GM06990 (cell line): ENCODE measurements around the gene DACH1.

Experiments used
- DNase-seq: peaks from one replicate; pipeline ENCODE4 v3.0.0-alpha.2; 2011; ENCODE audit not compliant: insufficient read length; ENCODE audit errors: extremely low read depth
- H3K27me3 ChIP-seq: replicated peaks from 2 replicates; pipeline ENCODE4 v1.6.0; 2011; ENCODE audit warnings: low read length; ENCODE audit not compliant: control insufficient read depth, insufficient read depth
- H3K36me3 ChIP-seq: 2 replicates; pipeline ENCODE4 v1.5.1; 2011; ENCODE audit warnings: low read length; ENCODE audit not compliant: control insufficient read depth, insufficient read depth
- H3K4me3 ChIP-seq: replicated peaks from 2 replicates; pipeline ENCODE4 v1.5.1; 2011; ENCODE audit warnings: low read depth, mild to moderate bottlenecking, control low read depth, low read length
- CTCF ChIP-seq: IDR thresholded peaks from 2 replicates; pipeline ENCODE4 v1.5.1; 2011; ENCODE audit warnings: low read length, control low read depth, mild to moderate bottlenecking, inconsistent platforms; ENCODE audit not compliant: insufficient read depth, poor library complexity, severe bottlenecking

The DACH1 gene

GRCh38 chr13:71524613-71525304 lies 342.2 kb downstream of the DACH1 start:
- no peak overlapping the region for H3K4me3 ChIP-seq
- no peaks in the 10 kb centered on the region for H3K36me3 ChIP-seq
- no peak for DNase-seq
- no peak for TF ChIP-seq CTCF
- no peaks in the 10 kb centered on the region for H3K27me3 ChIP-seq

GRCh38 chr13:71524245-71524612 lies 342.8 kb downstream of the DACH1 start:
- DNase-seq = no peak
- no peak overlapping the region for H3K4me3 ChIP-seq
- no peak for TF ChIP-seq CTCF
- no peaks in the 10 kb centered on the region for H3K27me3 ChIP-seq
- no peaks in the 10 kb centered on the region for H3K36me3 ChIP-seq

GRCh38 chr13:71522941-71523526 lies 344.0 kb downstream of the DACH1 start:
- no peak for TF ChIP-seq CTCF
- Histone ChIP-seq H3K27me3 (no peaks in the 10 kb centered on the region), H3K4me3 (no peak overlapping the region), H3K36me3 (no peaks in the 10 kb centered on the region)
- no peak for DNase-seq

- no peaks in the 10 kb centered on the region for H3K27me3 ChIP-seq
These were observed 350.0 kb downstream of the DACH1 start for GRCh38 chr13:71517004-71517403.

GRCh38 chr13:71516521-71516920 lies 350.5 kb downstream of the DACH1 start:
- Histone ChIP-seq H3K4me3 (no peak overlapping the region), H3K27me3 (no peaks in the 10 kb centered on the region), H3K36me3 (no peaks in the 10 kb centered on the region)
- no peak for TF ChIP-seq CTCF
- DNase-seq = no peak

More at GRCh38 chr13:71517004-71517403, 350.0 kb downstream of the DACH1 start:
- no peaks in the 10 kb centered on the region for H3K36me3 ChIP-seq
- DNase-seq = no peak
- no peak overlapping the region for H3K4me3 ChIP-seq
- TF ChIP-seq CTCF = no peak
